CD4-positive, alpha-beta T cell (primary cell): ENCODE results near the gene WDPCP. TPM values are rescaled to one million over a fixed set of nuclear protein-coding genes. Genes with fewer than 3 reads are reported as not detected.
A peak's percentile ranks its signal among the peaks of the same experiment; 100 is the strongest.

ENCODE experiments used
- ATAC-seq: fragments of 200-7000 bp; cut with Tn5 transposase; one replicate; pipeline ENCODE4 v1.10.0; 2022; ENCODE audit warnings: mild to moderate bottlenecking; ENCODE audit not compliant: poor library complexity
- CTCF ChIA-PET: fragments of 350-600 bp; sonication (Branson Sonifier 250); formaldehyde crosslinking; loops from one replicate; lab custom pipeline; 2021; ENCODE audit warnings: antibody characterized with exemption, inconsistent platforms; lab: Charles Lee
- POLR2A ChIA-PET: fragments of 350-600 bp; sonication (Branson Sonifier 250); formaldehyde crosslinking; loops from one replicate; lab custom pipeline; 2021; ENCODE audit warnings: antibody characterized with exemption, inconsistent platforms; lab: Charles Lee
- DNase-seq, 14 experiments: peaks; one replicate each; pipeline ENCODE4 v3.0.0-alpha.2; 2013 to 2020; ENCODE audit warnings: mixed read lengths in 2 of 14
- H3K27ac ChIP-seq, 2 donors: one replicate each; pipeline versions ENCODE4 v1.5.1 to v1.7.0; 2013; ENCODE audit warnings: low read length in 2 of 2, low read depth in 1 of 2, mild to moderate bottlenecking in 1 of 2
- H3K27me3 ChIP-seq, 2 experiments: 1 replicate in 1 of 2; 2 replicates in 1 of 2; pipeline versions ENCODE4 v1.6.1 to v1.7.0; 2013; ENCODE audit warnings: low read length in 2 of 2, control low read depth in 1 of 2, mild to moderate bottlenecking in 1 of 2, moderate library complexity in 1 of 2; ENCODE audit not compliant: insufficient read depth in 2 of 2, control insufficient read depth in 1 of 2
- H3K36me3 ChIP-seq: one replicate; pipeline ENCODE4 v1.6.1; 2013; ENCODE audit warnings: low read length, control low read depth; ENCODE audit not compliant: insufficient read depth
- H3K4me1 ChIP-seq: one replicate; pipeline ENCODE4 v1.6.1; 2013; ENCODE audit warnings: low read length, control low read depth; ENCODE audit not compliant: insufficient read depth
- H3K4me3 ChIP-seq: one replicate; pipeline ENCODE4 v1.5.1; 2013; ENCODE audit warnings: mild to moderate bottlenecking, low read length, moderate library complexity
- H3K9me3 ChIP-seq, 2 experiments: 1 replicate in 1 of 2; 2 replicates in 1 of 2; pipeline versions ENCODE4 v1.6.1 to v1.7.0; 2013; ENCODE audit warnings: low read length in 2 of 2, mild to moderate bottlenecking in 2 of 2, control low read depth in 1 of 2, moderate library complexity in 1 of 2; ENCODE audit not compliant: control insufficient read depth in 1 of 2, insufficient read depth in 1 of 2
- H3K27ac Mint-ChIP-seq: one replicate; pipeline ENCODE4 v1.8.0; 2020; ENCODE audit warnings: mixed read lengths
- H3K27me3 Mint-ChIP-seq: one replicate; pipeline ENCODE4 v1.8.0; 2021; ENCODE audit warnings: mixed read lengths
- H3K36me3 Mint-ChIP-seq: one replicate; pipeline ENCODE4 v1.8.0; 2021; ENCODE audit warnings: low read depth, mixed read lengths
- H3K4me1 Mint-ChIP-seq: one replicate; pipeline ENCODE4 v1.8.0; 2021; ENCODE audit warnings: low read depth, mixed read lengths
- H3K4me3 Mint-ChIP-seq: one replicate; pipeline ENCODE4 v1.8.0; 2020; ENCODE audit warnings: mild to moderate bottlenecking, mixed read lengths
- H3K9me3 Mint-ChIP-seq: one replicate; pipeline ENCODE4 v1.8.0; 2020; ENCODE audit warnings: mixed read lengths
- intact Hi-C, 2 experiments: fragments of 100-400 bp; cut with DNase I in 1 of 2; cut with micrococcal nuclease in 1 of 2; formaldehyde crosslinking; loops; one replicate each; pipeline versions ENCODE4 v1.15.1 to v1.9.0; 2023 to 2025; cut with DNase I, micrococcal nuclease
- total RNA-seq, 174 experiments: library from RNA in 2 of 174; stranded (reverse) in 2 of 174; gene quantifications; one replicate each; pipeline ENCODE4 v1.2.3 and lab custom pipeline; 2021 to 2026
- TF ChIP-seq, protein P1 (sequence below): fragments of 200-600 bp; IDR thresholded peaks from one replicate; pipeline ENCODE4 v1.8.0; 2022; ENCODE audit warnings: antibody characterized with exemption, mild to moderate bottlenecking

WDPCP gene
- total RNA-seq, 2 experiments from 2014 or later, result 8.7 to 9.9 TPM

DNA sequence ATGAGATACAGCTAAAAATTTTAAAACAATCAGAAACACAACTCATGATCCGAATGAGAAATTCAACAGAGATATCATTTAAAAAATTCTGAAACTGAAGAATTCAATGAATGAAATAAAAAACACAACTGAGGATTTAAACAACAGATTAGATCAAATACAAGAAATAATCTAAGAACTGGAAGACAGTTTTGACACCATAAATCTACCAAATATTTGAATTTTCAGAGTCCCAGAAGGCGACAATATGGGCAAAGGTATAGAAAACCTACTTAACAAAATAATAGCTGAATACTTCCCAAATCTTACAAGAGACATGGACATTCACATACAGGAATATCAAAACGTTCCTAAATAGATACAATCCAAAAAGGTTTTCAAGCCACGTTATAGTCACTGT is 315.7 kb downstream of the WDPCP start:
- H3K4me1 Mint-ChIP-seq, result peaks cover 5% of the 10 kb centered on the region
- DNase-seq (no peak), ATAC-seq (no peak)
- no peaks in the 10 kb centered on the region for H3K36me3 ChIP-seq
- no peak overlapping the region for H3K27ac ChIP-seq
- H3K9me3 ChIP-seq, result peaks cover 15 to 41% of the 10 kb centered on the region in 2 experiments
- TF ChIP-seq, protein P1, sequence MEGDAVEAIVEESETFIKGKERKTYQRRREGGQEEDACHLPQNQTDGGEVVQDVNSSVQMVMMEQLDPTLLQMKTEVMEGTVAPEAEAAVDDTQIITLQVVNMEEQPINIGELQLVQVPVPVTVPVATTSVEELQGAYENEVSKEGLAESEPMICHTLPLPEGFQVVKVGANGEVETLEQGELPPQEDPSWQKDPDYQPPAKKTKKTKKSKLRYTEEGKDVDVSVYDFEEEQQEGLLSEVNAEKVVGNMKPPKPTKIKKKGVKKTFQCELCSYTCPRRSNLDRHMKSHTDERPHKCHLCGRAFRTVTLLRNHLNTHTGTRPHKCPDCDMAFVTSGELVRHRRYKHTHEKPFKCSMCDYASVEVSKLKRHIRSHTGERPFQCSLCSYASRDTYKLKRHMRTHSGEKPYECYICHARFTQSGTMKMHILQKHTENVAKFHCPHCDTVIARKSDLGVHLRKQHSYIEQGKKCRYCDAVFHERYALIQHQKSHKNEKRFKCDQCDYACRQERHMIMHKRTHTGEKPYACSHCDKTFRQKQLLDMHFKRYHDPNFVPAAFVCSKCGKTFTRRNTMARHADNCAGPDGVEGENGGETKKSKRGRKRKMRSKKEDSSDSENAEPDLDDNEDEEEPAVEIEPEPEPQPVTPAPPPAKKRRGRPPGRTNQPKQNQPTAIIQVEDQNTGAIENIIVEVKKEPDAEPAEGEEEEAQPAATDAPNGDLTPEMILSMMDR, result no peak
- intact Hi-C loops, result no loop called here
- POLR2A ChIA-PET, result no interaction called here
- H3K4me3 ChIP-seq, result no peak overlapping the region
- no peak overlapping the region for H3K27ac Mint-ChIP-seq
- no peaks in the 10 kb centered on the region for H3K27me3 Mint-ChIP-seq
- no peaks in the 10 kb centered on the region for H3K4me1 ChIP-seq
- no peak overlapping the region for H3K4me3 Mint-ChIP-seq
- CTCF ChIA-PET, result no interaction called here
- no peaks in the 10 kb centered on the region for H3K27me3 ChIP-seq
- H3K9me3 Mint-ChIP-seq, result peaks cover 21% of the 10 kb centered on the region
- peaks cover 70% of the 10 kb centered on the region for H3K36me3 Mint-ChIP-seq

DNA sequence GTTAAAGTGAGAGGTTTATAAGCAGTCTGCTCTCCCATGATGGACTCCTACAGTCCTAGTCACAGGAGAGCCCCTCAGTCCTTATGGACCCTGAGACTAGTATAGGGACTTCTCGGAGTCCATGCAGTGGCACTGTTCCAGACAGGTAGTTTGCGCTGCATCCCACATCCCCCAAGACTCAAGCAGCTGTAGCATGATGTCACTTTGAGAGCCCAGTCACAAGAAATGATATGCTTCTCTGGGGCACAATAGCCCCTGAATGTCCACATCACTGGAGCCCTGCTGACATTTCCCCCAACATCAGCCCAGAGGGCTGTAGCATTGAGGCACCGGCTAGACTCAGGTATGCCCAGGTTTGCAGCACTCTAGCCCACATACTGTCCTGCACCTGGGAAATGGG is 317.6 kb downstream of the WDPCP start:
- no peak overlapping the region for H3K4me3 Mint-ChIP-seq
- TF ChIP-seq, protein P1, result no peak
- no peaks in the 10 kb centered on the region for H3K27me3 ChIP-seq
- POLR2A ChIA-PET, result no interaction called here
- H3K9me3 Mint-ChIP-seq, result peaks cover 16% of the 10 kb centered on the region
- peak in 1 of 14 experiments; percentile 1 for DNase-seq
- H3K27ac ChIP-seq, result no peak overlapping the region
- peaks cover 19 to 35% of the 10 kb centered on the region in 2 experiments for H3K9me3 ChIP-seq
- intact Hi-C loops, result no loop called here
- peaks cover 64% of the 10 kb centered on the region for H3K36me3 Mint-ChIP-seq
- no peak for ATAC-seq
- no peak overlapping the region for H3K27ac Mint-ChIP-seq
- CTCF ChIA-PET, result no interaction called here
- H3K36me3 ChIP-seq, result no peaks in the 10 kb centered on the region
- H3K27me3 Mint-ChIP-seq, result no peaks in the 10 kb centered on the region
- no peaks in the 10 kb centered on the region for H3K4me1 ChIP-seq
- peaks cover 5% of the 10 kb centered on the region for H3K4me1 Mint-ChIP-seq
- H3K4me3 ChIP-seq, result no peak overlapping the region

DNA sequence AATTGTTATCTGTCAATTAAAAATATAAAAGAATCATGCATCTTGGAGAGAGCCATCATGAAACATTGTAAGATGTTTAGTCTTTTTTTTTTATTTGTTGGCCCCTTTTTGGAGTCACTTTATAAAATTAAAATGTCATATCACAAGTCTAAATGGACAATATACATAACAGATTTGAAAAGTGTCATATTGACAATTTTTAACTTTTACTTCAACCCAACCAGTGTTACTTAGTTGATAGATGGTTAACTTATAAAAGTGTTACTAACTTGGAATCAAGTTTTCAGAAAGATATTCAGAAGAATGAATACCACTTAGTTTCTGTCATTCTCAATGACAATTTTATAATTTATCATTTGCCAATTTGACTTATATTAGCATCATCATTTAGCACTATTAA is 319.3 kb downstream of the WDPCP start:
- H3K27ac ChIP-seq, result no peak overlapping the region
- no peaks in the 10 kb centered on the region for H3K36me3 ChIP-seq
- ChIA-PET POLR2A (no interaction called here), CTCF (no interaction called here)
- Mint-ChIP-seq H3K36me3 (peaks cover 59% of the 10 kb centered on the region), H3K27me3 (no peaks in the 10 kb centered on the region), H3K4me1 (peaks cover 5% of the 10 kb centered on the region), H3K27ac (no peak overlapping the region), H3K4me3 (no peak overlapping the region), H3K9me3 (peaks cover 21% of the 10 kb centered on the region)
- no peaks in the 10 kb centered on the region for H3K27me3 ChIP-seq
- no peak for DNase-seq
- no peaks in the 10 kb centered on the region for H3K4me1 ChIP-seq
- intact Hi-C loops, result no loop called here
- H3K4me3 ChIP-seq, result no peak overlapping the region
- H3K9me3 ChIP-seq, result peaks cover 23% of the 10 kb centered on the region in 2 experiments
- ATAC-seq, result no peak
- TF ChIP-seq, protein P1, result no peak
